ENCODE results near the gene DGKI.

DGKI gene

DNA sequence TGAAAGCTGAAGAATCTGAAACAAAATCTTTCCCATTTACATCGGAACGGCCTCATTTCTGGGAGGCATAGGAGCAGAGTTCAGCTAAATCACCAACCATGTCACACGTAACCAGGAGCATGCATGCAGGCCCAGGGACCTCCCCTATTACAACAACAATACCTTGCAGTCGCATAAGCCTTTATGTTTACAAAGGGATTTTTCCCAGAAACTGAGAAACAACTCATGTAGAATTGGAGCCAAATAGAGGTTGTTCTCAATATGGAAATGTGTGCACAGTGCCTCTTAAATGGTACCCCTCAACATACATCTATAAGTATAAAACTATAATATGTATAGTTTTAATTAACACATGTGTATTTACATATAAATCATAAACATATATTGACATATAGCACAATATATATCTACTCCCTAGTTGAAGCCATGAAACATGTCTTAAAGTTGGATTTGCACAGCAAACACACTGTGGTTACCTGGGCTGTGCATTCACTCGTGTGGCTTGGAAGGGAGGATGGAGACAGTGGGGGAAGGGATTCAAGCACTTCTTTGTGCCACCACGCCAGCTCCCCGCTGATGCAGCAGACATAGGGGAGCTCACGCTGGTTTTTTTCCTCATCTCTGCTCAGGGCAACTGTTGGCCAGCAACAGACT lies 35.0 kb upstream of the DGKI start:
- no peak overlapping the region for H3K27ac ChIP-seq (ENCODE audit: low read depth, low read length)
- no peak overlapping the region for H3K4me3 ChIP-seq (ENCODE audit: low read depth in 1 of 2, low read length in 2 of 2)
- H3K9ac ChIP-seq (ENCODE audit: low read length), result no peak overlapping the region
- no peaks in the 10 kb centered on the region for H3K9me3 ChIP-seq (ENCODE audit: low read length)
- H3K27me3 ChIP-seq (ENCODE audit: control insufficient read depth in 1 of 2, insufficient read depth in 2 of 2, low read length in 2 of 2), result no peaks in the 10 kb centered on the region
- peaks cover 54% of the 10 kb centered on the region for H3K36me3 ChIP-seq (ENCODE audit: insufficient read depth, low read length)
- peaks cover 40% of the 10 kb centered on the region for H3K4me1 ChIP-seq (ENCODE audit: insufficient read depth, low read length)

DNA sequence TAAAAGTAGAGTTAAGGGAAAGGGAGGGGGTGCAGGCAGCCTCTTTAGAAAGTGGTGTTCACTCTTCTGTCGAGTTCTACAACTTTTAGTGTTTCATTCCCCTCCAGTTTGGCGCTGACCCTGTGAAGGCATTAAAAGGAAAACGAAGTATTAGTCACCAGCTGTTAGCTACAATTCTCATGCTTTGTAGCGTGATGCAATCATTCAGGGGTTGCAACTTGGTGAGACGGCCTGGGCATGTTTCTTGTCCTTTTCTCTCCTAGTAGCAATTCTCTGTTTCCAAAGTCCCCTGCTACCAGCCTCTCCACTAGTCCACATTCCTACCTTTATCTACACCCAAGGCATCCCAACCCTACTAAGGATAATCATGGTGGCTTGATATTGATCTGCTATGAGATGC lies 33.7 kb upstream of the DGKI start:
- peaks cover 44% of the 10 kb centered on the region for H3K4me1 ChIP-seq (ENCODE audit: insufficient read depth, low read length)
- no peak overlapping the region for H3K4me3 ChIP-seq (ENCODE audit: low read depth in 1 of 2, low read length in 2 of 2)
- no peak overlapping the region for H3K9ac ChIP-seq (ENCODE audit: low read length)
- no peaks in the 10 kb centered on the region for H3K9me3 ChIP-seq (ENCODE audit: low read length)
- H3K36me3 ChIP-seq (ENCODE audit: insufficient read depth, low read length), result peaks cover 52% of the 10 kb centered on the region
- H3K27ac ChIP-seq (ENCODE audit: low read depth, low read length), result no peak overlapping the region
- no peaks in the 10 kb centered on the region for H3K27me3 ChIP-seq (ENCODE audit: control insufficient read depth in 1 of 2, insufficient read depth in 2 of 2, low read length in 2 of 2)

DNA sequence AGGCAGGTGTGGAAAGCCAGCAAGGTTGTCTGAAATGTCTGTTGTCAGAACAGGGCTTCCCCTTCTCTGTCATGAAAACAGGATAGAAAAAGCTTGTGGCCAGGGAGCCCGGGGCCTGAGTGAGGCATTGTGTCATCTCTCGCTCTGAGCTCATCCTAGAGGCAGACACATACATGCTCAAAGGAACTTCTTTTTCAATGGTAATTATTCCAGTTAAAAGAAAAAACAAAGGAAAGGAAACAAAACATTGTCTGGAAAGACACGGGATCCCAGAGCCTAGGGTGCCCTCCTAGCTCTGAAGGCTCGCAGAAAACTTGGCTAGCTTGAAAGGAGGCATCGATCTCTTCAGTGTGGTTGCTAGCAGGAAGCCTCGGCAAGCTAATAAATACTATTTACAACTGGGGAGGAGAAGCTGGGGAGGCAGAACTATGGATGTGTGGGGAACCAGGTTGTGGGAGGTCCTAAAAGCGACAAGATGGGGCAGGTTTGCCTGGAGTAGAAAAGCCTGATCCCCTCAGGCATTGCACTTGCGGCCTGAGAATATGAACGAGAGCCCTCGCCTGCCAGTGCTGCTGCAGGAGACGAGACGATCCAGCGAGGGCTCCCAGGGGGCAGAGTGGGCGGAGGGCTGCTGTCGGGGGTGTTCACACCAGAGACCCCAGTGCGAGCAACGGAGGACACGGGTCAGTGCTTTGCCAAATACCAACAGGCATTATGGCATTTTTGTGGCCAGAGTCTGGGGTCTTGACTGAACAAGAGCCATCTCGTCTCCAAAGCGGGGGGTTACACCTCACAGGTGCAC lies 32.8 kb upstream of the DGKI start:
- H3K4me1 ChIP-seq (ENCODE audit: insufficient read depth, low read length), result peaks cover 52% of the 10 kb centered on the region

DNA sequence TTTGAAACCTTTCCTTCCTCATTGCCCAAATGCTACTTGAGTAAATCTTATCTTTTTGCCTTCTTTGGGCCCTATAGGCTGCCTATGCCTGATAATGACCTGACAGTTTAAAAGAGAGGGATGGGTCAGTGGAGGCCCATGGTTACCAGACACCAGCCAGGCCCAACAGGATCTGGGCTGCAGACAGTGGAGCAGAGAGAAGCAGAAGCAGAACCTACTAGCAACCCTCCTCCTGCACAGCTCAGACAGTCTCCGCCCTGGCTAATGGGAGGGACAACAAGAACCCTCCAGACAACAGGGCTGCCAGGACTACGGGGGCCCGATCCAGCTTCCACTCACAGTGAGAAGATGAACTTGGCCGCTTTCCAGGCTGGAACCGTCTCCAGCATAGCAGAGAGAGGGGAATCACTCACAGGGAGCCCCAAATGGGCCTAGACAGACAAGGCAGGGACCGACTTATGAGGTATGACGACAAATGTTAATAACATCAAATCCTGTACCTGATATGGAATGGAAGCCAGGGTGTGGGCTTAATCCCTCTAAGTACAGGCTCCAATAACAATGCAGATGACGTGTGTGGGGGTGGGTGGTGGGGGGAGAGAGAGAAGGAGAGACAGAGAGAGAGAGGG lies 31.7 kb upstream of the DGKI start:
- Histone ChIP-seq H3K27ac (ENCODE audit: low read depth, low read length) (peak overlapping the region; percentile 7), H3K9ac (ENCODE audit: low read length) (no peak overlapping the region), H3K36me3 (ENCODE audit: insufficient read depth, low read length) (peaks cover 48% of the 10 kb centered on the region), H3K4me3 (ENCODE audit: low read depth in 1 of 2, low read length in 2 of 2) (peak overlapping the region in 1 of 2 donors; percentile 13), H3K9me3 (ENCODE audit: low read length) (no peaks in the 10 kb centered on the region), H3K4me1 (ENCODE audit: insufficient read depth, low read length) (peaks cover 57% of the 10 kb centered on the region), H3K27me3 (ENCODE audit: control insufficient read depth in 1 of 2, insufficient read depth in 2 of 2, low read length in 2 of 2) (no peaks in the 10 kb centered on the region)

More for the DNA sequence above, 32.8 kb upstream of the DGKI start:
- H3K9ac ChIP-seq (ENCODE audit: low read length), result no peak overlapping the region
- H3K27me3 ChIP-seq (ENCODE audit: control insufficient read depth in 1 of 2, insufficient read depth in 2 of 2, low read length in 2 of 2), result no peaks in the 10 kb centered on the region
- peak overlapping the region; percentile 61 for H3K27ac ChIP-seq (ENCODE audit: low read depth, low read length)
- peaks cover 48% of the 10 kb centered on the region for H3K36me3 ChIP-seq (ENCODE audit: insufficient read depth, low read length)
- no peak overlapping the region for H3K4me3 ChIP-seq (ENCODE audit: low read depth in 1 of 2, low read length in 2 of 2)
- H3K9me3 ChIP-seq (ENCODE audit: low read length), result no peaks in the 10 kb centered on the region

DNA sequence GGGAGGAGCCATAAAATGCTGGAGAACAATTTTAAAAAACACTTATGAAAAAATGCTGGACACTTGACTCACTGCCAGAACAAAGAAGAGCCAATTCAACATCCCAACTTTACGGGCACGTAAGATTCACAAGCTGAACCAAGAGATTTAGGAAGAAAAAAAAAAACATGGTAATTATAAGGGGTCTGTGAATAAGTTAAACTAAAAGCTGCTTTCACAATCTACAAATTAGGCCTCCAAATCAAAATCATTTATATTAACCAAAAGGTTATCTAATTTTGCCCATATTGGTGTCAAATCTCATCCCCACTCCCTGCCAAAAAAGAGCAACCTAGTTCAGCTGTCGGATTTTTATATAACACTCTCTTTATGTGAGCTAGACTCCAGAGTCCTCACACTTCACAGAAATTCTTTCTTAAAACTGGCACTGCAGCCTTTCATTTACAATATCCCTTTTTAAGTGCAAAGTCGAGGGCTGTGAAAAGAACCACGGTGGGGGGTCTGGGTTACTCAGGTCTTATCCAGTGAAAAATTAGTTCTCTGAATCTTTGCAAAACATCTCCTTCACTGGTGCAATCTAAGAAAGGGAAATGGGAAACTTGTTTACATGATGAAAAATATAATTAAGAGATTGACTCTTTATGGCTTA lies 30.4 kb upstream of the DGKI start:
- peaks cover 40% of the 10 kb centered on the region for H3K36me3 ChIP-seq (ENCODE audit: insufficient read depth, low read length)
- no peak overlapping the region for H3K27ac ChIP-seq (ENCODE audit: low read depth, low read length)
- H3K4me3 ChIP-seq (ENCODE audit: low read depth in 1 of 2, low read length in 2 of 2), result no peak overlapping the region
- H3K9me3 ChIP-seq (ENCODE audit: low read length), result no peaks in the 10 kb centered on the region
- no peak overlapping the region for H3K9ac ChIP-seq (ENCODE audit: low read length)
- H3K4me1 ChIP-seq (ENCODE audit: insufficient read depth, low read length), result peaks cover 57% of the 10 kb centered on the region
- H3K27me3 ChIP-seq (ENCODE audit: control insufficient read depth in 1 of 2, insufficient read depth in 2 of 2, low read length in 2 of 2), result no peaks in the 10 kb centered on the region

DNA sequence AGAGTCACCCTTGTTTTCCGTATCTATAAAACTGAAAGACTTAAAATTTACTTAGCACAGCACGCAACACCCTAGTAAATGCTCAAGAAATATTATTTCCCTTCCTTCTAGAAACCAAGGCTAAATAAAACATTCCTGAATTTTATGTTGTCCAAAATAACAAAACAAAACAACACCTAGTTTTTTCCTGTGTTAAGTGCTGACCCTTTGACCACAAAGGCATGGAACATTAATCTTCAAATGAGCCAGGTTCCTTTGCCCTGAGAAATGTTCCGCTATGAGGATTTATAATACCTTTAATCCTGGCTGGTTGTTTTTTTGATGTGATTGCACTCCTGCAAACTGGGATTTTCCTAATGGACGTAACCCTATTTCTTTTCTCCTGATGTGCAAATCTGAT lies 29.0 kb upstream of the DGKI start:
- H3K27ac ChIP-seq (ENCODE audit: low read depth, low read length), result no peak overlapping the region
- H3K4me1 ChIP-seq (ENCODE audit: insufficient read depth, low read length), result peaks cover 57% of the 10 kb centered on the region
- no peaks in the 10 kb centered on the region for H3K9me3 ChIP-seq (ENCODE audit: low read length)
- H3K27me3 ChIP-seq (ENCODE audit: control insufficient read depth in 1 of 2, insufficient read depth in 2 of 2, low read length in 2 of 2), result no peaks in the 10 kb centered on the region
- no peak overlapping the region for H3K9ac ChIP-seq (ENCODE audit: low read length)
- H3K4me3 ChIP-seq (ENCODE audit: low read depth in 1 of 2, low read length in 2 of 2), result no peak overlapping the region
- H3K36me3 ChIP-seq (ENCODE audit: insufficient read depth, low read length), result peaks cover 30% of the 10 kb centered on the region

DNA sequence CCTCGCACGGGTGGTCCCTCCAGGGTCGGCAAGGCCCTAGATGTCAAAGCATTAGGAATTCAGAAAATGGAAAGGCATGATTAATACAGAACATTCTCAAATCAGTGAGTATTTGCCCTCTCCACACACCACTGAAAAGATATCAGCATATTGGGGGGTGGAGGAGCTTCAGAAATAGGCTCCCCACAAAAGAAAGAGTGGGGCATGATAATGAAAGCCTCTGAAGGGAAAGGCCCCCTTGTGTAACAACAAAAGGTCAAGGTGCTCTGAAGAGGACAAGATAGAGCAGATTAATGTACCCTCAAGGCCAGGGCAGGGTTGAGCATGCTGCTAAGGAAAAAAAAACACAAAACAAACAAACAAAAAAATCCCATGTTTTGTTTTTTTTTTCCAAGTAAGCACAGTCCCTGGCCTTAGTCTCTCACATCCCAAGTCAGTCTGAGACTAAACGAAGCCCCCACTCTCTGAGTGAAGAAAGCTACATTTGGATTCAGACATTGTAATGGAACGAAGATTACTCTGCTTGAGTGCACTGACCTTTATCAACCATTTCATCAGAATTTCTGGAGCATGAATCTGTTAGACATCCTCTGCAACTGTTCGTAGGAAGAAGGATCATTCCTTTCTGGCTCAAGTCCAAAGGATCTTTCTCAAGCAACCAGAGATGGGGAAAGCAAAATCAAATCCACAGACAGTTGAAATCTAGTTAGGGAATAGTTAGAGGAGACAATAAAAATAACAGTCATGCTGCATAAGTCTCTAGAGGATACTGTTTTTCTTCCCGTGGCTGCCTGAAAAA lies 27.4 kb upstream of the DGKI start:
- Histone ChIP-seq H3K4me1 (ENCODE audit: insufficient read depth, low read length) (peaks cover 48% of the 10 kb centered on the region), H3K4me3 (ENCODE audit: low read depth in 1 of 2, low read length in 2 of 2) (no peak overlapping the region), H3K27ac (ENCODE audit: low read depth, low read length) (no peak overlapping the region), H3K36me3 (ENCODE audit: insufficient read depth, low read length) (peaks cover 16% of the 10 kb centered on the region), H3K9me3 (ENCODE audit: low read length) (no peaks in the 10 kb centered on the region), H3K27me3 (ENCODE audit: control insufficient read depth in 1 of 2, insufficient read depth in 2 of 2, low read length in 2 of 2) (no peaks in the 10 kb centered on the region), H3K9ac (ENCODE audit: low read length) (no peak overlapping the region)

DNA sequence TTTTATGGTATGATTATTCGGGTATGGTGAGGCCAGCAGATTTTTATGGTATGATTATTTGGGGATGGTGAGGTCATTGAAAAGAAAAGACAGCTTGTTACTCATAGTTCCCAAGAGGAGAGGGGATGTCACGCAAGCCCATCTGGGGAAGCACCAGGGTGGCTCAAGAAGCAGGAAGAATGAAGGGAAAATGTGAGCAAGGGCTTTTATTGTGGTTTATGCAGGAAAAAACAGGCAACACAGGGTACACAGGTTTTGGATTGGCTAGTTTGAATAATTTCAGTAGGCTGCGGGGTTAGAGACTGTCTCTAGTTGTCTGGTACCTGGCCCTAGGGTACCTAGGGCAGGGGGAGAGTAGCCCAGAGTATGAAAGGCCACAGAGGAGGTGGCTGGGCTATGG lies 26.8 kb upstream of the DGKI start:
- Histone ChIP-seq H3K36me3 (ENCODE audit: insufficient read depth, low read length) (peaks cover 16% of the 10 kb centered on the region), H3K4me1 (ENCODE audit: insufficient read depth, low read length) (peaks cover 42% of the 10 kb centered on the region), H3K4me3 (ENCODE audit: low read depth in 1 of 2, low read length in 2 of 2) (no peak overlapping the region), H3K9ac (ENCODE audit: low read length) (no peak overlapping the region), H3K27me3 (ENCODE audit: control insufficient read depth in 1 of 2, insufficient read depth in 2 of 2, low read length in 2 of 2) (no peaks in the 10 kb centered on the region), H3K9me3 (ENCODE audit: low read length) (no peaks in the 10 kb centered on the region), H3K27ac (ENCODE audit: low read depth, low read length) (no peak overlapping the region)

DNA sequence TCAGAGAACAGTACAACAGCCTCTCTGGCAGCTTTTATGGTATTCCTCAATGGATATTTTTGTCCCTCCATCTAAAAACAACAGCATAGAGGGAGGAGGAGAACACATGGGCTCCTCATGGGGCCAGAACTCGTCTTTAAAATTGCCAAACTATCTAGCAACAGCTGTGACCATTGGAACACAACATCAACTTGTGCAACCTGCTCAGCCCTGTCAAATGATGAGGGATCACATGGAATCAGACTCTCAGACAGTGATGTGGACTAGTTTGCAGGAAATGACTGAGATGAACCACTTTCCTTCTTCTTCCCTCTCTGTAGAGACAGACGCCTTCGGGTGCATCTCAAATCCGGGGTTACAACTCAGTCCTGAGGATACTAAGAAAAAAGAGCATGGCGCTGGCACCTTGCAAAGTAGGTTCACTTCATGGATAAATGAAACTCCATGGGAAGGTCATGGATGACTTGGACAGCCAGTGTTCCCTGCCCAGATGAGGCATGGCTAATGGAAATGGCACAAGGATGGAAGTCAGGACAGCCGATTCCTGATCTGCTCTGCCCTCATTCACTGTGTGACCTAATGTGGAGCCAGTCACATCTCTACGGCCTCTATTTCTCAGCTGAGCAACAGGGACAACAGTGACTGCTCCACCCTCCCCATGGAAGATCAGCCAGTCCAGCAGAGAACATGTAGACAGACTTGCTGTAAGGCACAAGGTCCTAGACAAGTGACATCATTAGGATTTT lies 24.6 kb upstream of the DGKI start:
- no peak overlapping the region for H3K4me3 ChIP-seq (ENCODE audit: low read depth in 1 of 2, low read length in 2 of 2)
- H3K4me1 ChIP-seq (ENCODE audit: insufficient read depth, low read length), result peaks cover 20% of the 10 kb centered on the region
- no peak overlapping the region for H3K27ac ChIP-seq (ENCODE audit: low read depth, low read length)
- peaks cover 26% of the 10 kb centered on the region for H3K36me3 ChIP-seq (ENCODE audit: insufficient read depth, low read length)
- H3K27me3 ChIP-seq (ENCODE audit: control insufficient read depth in 1 of 2, insufficient read depth in 2 of 2, low read length in 2 of 2), result no peaks in the 10 kb centered on the region
- H3K9ac ChIP-seq (ENCODE audit: low read length), result no peak overlapping the region
- no peaks in the 10 kb centered on the region for H3K9me3 ChIP-seq (ENCODE audit: low read length)

DNA sequence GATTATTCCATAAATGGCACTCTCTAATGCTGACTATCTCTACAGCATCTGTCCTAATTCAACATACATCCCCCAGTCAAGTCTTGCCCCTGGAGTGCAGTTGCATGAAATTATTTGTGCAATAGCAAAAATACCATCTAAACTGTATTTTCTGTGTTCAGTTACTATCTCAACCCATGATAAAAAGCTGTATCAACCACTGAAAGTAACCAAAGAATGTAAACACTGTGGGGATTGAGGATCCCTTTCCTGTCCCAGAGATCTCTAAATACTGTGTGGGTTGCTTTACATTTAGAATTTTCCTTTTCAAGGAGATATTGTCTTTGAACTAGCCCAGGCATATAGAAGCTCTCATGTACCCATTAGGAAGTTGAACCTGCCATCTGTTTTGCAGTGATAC lies 23.9 kb upstream of the DGKI start:
- Histone ChIP-seq H3K27ac (ENCODE audit: low read depth, low read length) (no peak overlapping the region), H3K4me1 (ENCODE audit: insufficient read depth, low read length) (peaks cover 15% of the 10 kb centered on the region), H3K9me3 (ENCODE audit: low read length) (no peaks in the 10 kb centered on the region)

More for the DNA sequence above, 23.9 kb upstream of the DGKI start:
- Histone ChIP-seq H3K9ac (ENCODE audit: low read length) (no peak overlapping the region), H3K27me3 (ENCODE audit: control insufficient read depth in 1 of 2, insufficient read depth in 2 of 2, low read length in 2 of 2) (no peaks in the 10 kb centered on the region), H3K36me3 (ENCODE audit: insufficient read depth, low read length) (peaks cover 31% of the 10 kb centered on the region), H3K4me3 (ENCODE audit: low read depth in 1 of 2, low read length in 2 of 2) (no peak overlapping the region)
